ENCODE results near the gene CNBP. TPM values are rescaled to one million over a fixed set of nuclear protein-coding genes. Genes with fewer than 3 reads are reported as not detected.
"Not testable (repeated sequence)": the region's sequence is repeated elsewhere in the genome, so short reads cannot be mapped to it uniquely, and the experiment has no call there.

CNBP gene
- total RNA-seq, 2 donors from 2014 or later, result 308 to 459 TPM

DNA sequence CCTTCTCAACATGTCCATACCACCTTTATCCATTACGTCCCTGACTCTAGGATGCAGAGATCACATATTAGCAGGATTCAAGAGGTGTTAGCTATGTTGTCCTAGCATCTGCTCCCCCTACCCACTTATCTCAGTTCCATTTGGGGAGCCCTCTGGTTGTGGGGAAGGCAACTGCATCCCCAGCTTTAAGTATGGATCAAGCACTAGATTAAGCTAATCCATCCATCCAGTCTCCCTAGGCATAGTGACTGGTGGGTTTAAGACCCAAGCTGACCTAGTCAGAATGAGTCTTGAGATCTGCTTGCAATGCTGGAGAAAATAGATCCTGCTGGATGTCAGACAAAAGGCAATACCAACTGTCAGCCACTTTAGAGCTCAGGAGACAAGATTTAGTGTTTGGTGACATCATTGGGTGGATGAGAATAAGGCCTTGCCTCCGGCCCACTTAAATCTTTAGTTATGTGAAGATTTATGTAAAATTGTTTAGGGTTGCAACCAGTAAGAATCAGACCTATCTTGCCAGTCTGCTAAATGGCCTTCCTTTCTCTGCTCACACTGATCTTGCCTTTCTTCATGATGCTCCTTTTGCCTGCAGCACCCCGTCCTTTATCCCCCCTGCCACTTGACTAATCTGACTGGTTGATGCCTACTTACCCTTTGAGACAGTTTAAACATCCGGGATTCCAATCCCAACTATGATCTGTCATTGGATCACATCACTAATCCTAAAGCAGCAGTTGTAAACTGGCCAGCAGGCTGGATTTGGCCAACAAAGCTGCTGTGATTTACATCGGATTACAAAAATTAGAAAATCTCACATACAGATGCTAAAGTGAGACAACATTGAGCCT, 20.7 kb downstream of the CNBP start:
- TF ChIP-seq, protein P1, sequence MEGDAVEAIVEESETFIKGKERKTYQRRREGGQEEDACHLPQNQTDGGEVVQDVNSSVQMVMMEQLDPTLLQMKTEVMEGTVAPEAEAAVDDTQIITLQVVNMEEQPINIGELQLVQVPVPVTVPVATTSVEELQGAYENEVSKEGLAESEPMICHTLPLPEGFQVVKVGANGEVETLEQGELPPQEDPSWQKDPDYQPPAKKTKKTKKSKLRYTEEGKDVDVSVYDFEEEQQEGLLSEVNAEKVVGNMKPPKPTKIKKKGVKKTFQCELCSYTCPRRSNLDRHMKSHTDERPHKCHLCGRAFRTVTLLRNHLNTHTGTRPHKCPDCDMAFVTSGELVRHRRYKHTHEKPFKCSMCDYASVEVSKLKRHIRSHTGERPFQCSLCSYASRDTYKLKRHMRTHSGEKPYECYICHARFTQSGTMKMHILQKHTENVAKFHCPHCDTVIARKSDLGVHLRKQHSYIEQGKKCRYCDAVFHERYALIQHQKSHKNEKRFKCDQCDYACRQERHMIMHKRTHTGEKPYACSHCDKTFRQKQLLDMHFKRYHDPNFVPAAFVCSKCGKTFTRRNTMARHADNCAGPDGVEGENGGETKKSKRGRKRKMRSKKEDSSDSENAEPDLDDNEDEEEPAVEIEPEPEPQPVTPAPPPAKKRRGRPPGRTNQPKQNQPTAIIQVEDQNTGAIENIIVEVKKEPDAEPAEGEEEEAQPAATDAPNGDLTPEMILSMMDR (IDR thresholded peaks at IDR 0.05), result no peak
- no peaks in the 10 kb centered on the region for H3K9me3 ChIP-seq
- ATAC-seq (ENCODE audit: insufficient number of reproducible peaks, low FRiP score, low read depth) (no peak), DNase-seq (ENCODE audit: low spot score) (no peak)
- no peaks in the 10 kb centered on the region for H3K27me3 ChIP-seq (replicated peaks; ENCODE audit: insufficient read depth)
- peaks cover 13 to 19% of the 10 kb centered on the region in 2 donors for H3K4me1 ChIP-seq (ENCODE audit: control insufficient read depth in 1 of 2, low read depth in 2 of 2)
- H3K36me3 ChIP-seq, result peaks cover 23% of the 10 kb centered on the region
- H3K4me3 ChIP-seq, result no peak overlapping the region
- H3K27ac ChIP-seq, result no peak overlapping the region

DNA sequence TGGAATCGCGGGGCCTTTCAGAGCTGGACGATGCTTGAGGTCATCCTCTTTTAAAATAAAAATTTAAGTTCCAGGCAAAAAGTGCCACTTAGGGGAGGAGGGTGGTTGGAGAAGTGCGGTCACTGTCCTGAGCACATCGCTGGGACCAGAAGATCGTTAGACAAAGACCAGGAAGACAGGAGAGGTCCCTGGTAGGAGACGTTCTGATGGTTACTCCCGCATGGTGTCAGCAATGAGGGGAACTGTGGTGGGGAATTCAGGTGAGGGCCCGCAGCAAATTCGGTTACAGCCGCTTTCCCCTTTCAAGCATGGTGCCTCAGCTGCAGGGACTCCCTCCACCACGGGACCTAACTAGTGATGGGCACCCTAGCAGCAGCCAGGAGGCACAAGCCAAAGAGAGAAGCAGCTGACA, 21.8 kb downstream of the CNBP start:
- ATAC-seq (ENCODE audit: insufficient number of reproducible peaks, low FRiP score, low read depth) (no peak), DNase-seq (ENCODE audit: low spot score) (no peak)
- TF ChIP-seq, protein P1 (IDR thresholded peaks at IDR 0.05), result no peak
- H3K36me3 ChIP-seq, result peaks cover 16% of the 10 kb centered on the region
- peak overlapping the region; percentile 92 for H3K4me3 ChIP-seq
- peak overlapping the region; percentile 94 for H3K27ac ChIP-seq
- H3K27me3 ChIP-seq (replicated peaks; ENCODE audit: insufficient read depth), result no peaks in the 10 kb centered on the region
- H3K9me3 ChIP-seq, result no peaks in the 10 kb centered on the region
- H3K4me1 ChIP-seq (ENCODE audit: control insufficient read depth in 1 of 2, low read depth in 2 of 2), result peaks cover 13 to 19% of the 10 kb centered on the region in 2 donors

DNA sequence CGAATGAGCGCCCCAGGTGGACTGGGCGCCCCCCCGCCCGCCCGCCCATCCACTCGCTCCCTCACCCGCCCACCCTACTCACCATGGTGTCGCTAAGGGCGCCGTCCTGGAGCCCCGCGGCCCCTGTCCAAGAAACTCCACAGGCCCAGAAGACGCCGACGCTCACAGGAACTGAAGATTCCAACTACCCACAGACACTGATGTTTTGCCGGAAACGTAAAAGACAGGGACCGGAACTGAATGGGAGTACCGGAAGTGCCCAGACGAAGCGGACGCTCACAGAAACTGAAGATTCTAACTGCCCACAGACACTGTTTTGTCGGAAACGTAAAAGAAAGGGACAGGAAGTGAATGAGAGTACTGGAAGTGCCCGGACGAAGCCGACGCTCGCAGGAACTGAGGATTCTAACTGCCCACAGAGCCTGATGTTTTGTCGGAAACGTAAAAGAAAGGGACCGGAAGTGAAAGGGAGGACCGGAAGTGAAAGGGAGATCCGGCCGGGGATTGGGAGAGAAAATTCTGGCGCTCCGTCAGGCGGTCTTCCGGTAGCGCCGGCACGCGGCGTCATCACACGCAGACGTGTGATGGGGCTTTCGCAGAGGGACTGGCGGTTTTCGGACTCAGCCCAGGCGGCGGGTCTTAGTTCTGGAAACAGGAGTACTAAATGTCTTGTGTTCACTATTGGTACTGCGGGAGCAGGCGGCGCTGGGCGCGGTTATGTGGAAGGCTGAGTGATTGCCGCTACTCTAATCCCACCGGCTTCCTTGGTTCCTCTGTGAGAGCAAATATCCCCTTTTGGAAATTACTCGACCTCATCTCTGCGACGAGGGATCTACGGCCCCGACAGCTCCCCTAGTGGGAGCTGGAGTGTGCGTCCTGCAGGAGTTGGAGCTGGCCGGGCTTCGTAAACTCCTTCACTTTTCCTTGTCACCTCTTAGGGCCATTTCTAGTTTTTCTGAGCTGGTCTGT, 22.5 kb downstream of the CNBP start, which contains the start of gene ISY1:
Gene ISY1, minus strand, starts transcription at position 173 of the 969 bp plus-strand sequence. Its CDS starts 88 bp downstream, at position 85.
- H3K9me3 ChIP-seq, result no peaks in the 10 kb centered on the region
- peak within 1 kb of the TSS; percentile 94 for H3K27ac ChIP-seq
- DNase-seq (ENCODE audit: low spot score) (peak; percentile 47), ATAC-seq (ENCODE audit: insufficient number of reproducible peaks, low FRiP score, low read depth) (peak; percentile 91)
- no peaks in the 10 kb centered on the region for H3K27me3 ChIP-seq (replicated peaks; ENCODE audit: insufficient read depth)
- TF ChIP-seq, protein P1 (IDR thresholded peaks at IDR 0.05), result peak; percentile 83
- peaks cover 14% of the 10 kb centered on the region for H3K36me3 ChIP-seq
- H3K4me3 ChIP-seq, result peak within 1 kb of the TSS; percentile 92
- H3K4me1 ChIP-seq (ENCODE audit: control insufficient read depth in 1 of 2, low read depth in 2 of 2), result peaks cover 13 to 19% of the 10 kb centered on the region in 2 donors

DNA sequence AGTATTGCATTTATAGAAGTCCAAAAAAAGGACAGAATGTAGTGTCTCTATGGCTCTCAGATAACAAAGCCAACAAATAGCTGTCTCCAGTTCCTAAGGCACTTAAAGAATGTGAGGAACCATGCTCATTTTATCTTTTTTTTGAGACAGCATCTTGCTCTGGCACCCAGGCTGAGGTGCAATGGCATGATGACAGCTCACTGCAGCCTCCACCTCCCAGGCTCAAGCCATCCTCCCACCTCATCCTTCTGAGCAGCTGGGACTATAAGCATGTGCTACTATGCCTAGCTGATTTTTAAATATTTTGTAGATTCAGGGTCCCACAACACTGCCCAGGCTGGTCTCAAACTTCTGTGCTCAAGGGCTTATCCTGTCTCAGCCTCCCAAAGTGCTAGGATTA, 38.9 kb downstream of the CNBP start:
- Histone ChIP-seq H3K27me3 (replicated peaks; ENCODE audit: insufficient read depth) (no peaks in the 10 kb centered on the region), H3K4me1 (ENCODE audit: control insufficient read depth in 1 of 2, low read depth in 2 of 2) (no peaks in the 10 kb centered on the region), H3K4me3 (no peak overlapping the region), H3K9me3 (no peaks in the 10 kb centered on the region), H3K36me3 (peaks cover 33% of the 10 kb centered on the region), H3K27ac (no peak overlapping the region)
- no peak for ATAC-seq (ENCODE audit: insufficient number of reproducible peaks, low FRiP score, low read depth)
- TF ChIP-seq, protein P1 (IDR thresholded peaks at IDR 0.05), result no peak
- DNase-seq (ENCODE audit: low spot score), result no peak

DNA sequence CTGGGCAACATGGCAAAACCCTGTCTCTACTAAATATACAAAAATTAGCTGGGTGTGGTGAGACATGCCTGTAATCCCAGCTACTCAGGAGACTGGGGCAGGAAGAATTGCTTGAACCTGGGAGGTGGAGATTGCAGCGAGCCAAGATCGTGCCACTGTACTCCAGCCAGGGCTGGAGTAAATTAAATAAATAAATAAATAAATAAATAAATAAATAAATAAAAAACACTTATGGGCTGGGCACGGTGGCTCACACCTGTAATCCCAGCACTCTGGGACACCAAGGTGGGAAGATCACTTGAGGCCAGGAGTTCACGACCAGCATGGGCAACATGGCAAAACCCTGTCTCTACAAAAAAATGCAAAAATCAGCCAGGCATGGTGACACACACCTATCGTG, 42.7 kb downstream of the CNBP start:
- not testable (repeated sequence) for H3K9me3 ChIP-seq; DNase-seq (ENCODE audit: low spot score); H3K4me1 ChIP-seq (ENCODE audit: control insufficient read depth in 1 of 2, low read depth in 2 of 2); H3K4me3 ChIP-seq; H3K27me3 ChIP-seq (replicated peaks; ENCODE audit: insufficient read depth); H3K27ac ChIP-seq; ATAC-seq (ENCODE audit: insufficient number of reproducible peaks, low FRiP score, low read depth)
- peaks cover 43% of the 10 kb centered on the region for H3K36me3 ChIP-seq

All from thoracic aorta (tissue), 2 donors.